CD4-positive, alpha-beta T cell (primary cell): ENCODE data around the gene HOXC10. TPM values are rescaled to one million over a fixed set of nuclear protein-coding genes. Genes with fewer than 3 reads are reported as not detected.

ENCODE experiments used
- ATAC-seq: fragments of 200-7000 bp; cut with Tn5 transposase; one replicate; pipeline ENCODE4 v1.10.0; 2022; ENCODE audit warnings: mild to moderate bottlenecking; ENCODE audit not compliant: poor library complexity
- CTCF ChIA-PET: fragments of 350-600 bp; sonication (Branson Sonifier 250); formaldehyde crosslinking; loops from one replicate; lab custom pipeline; 2021; ENCODE audit warnings: antibody characterized with exemption, inconsistent platforms; lab: Charles Lee
- POLR2A ChIA-PET: fragments of 350-600 bp; sonication (Branson Sonifier 250); formaldehyde crosslinking; loops from one replicate; lab custom pipeline; 2021; ENCODE audit warnings: antibody characterized with exemption, inconsistent platforms; lab: Charles Lee
- DNase-seq, 14 experiments: peaks; one replicate each; pipeline ENCODE4 v3.0.0-alpha.2; 2013 to 2020; ENCODE audit warnings: mixed read lengths in 2 of 14
- H3K27ac ChIP-seq, 2 donors: one replicate each; pipeline versions ENCODE4 v1.5.1 to v1.7.0; 2013; ENCODE audit warnings: low read length in 2 of 2, low read depth in 1 of 2, mild to moderate bottlenecking in 1 of 2
- H3K27me3 ChIP-seq, 2 experiments: 1 replicate in 1 of 2; 2 replicates in 1 of 2; pipeline versions ENCODE4 v1.6.1 to v1.7.0; 2013; ENCODE audit warnings: low read length in 2 of 2, control low read depth in 1 of 2, mild to moderate bottlenecking in 1 of 2, moderate library complexity in 1 of 2; ENCODE audit not compliant: insufficient read depth in 2 of 2, control insufficient read depth in 1 of 2
- H3K36me3 ChIP-seq: one replicate; pipeline ENCODE4 v1.6.1; 2013; ENCODE audit warnings: low read length, control low read depth; ENCODE audit not compliant: insufficient read depth
- H3K4me1 ChIP-seq: one replicate; pipeline ENCODE4 v1.6.1; 2013; ENCODE audit warnings: low read length, control low read depth; ENCODE audit not compliant: insufficient read depth
- H3K4me3 ChIP-seq: one replicate; pipeline ENCODE4 v1.5.1; 2013; ENCODE audit warnings: mild to moderate bottlenecking, low read length, moderate library complexity
- H3K9me3 ChIP-seq, 2 experiments: 1 replicate in 1 of 2; 2 replicates in 1 of 2; pipeline versions ENCODE4 v1.6.1 to v1.7.0; 2013; ENCODE audit warnings: low read length in 2 of 2, mild to moderate bottlenecking in 2 of 2, control low read depth in 1 of 2, moderate library complexity in 1 of 2; ENCODE audit not compliant: control insufficient read depth in 1 of 2, insufficient read depth in 1 of 2
- H3K27ac Mint-ChIP-seq: one replicate; pipeline ENCODE4 v1.8.0; 2020; ENCODE audit warnings: mixed read lengths
- H3K27me3 Mint-ChIP-seq: one replicate; pipeline ENCODE4 v1.8.0; 2021; ENCODE audit warnings: mixed read lengths
- H3K36me3 Mint-ChIP-seq: one replicate; pipeline ENCODE4 v1.8.0; 2021; ENCODE audit warnings: low read depth, mixed read lengths
- H3K4me1 Mint-ChIP-seq: one replicate; pipeline ENCODE4 v1.8.0; 2021; ENCODE audit warnings: low read depth, mixed read lengths
- H3K4me3 Mint-ChIP-seq: one replicate; pipeline ENCODE4 v1.8.0; 2020; ENCODE audit warnings: mild to moderate bottlenecking, mixed read lengths
- H3K9me3 Mint-ChIP-seq: one replicate; pipeline ENCODE4 v1.8.0; 2020; ENCODE audit warnings: mixed read lengths
- intact Hi-C, 2 experiments: fragments of 100-400 bp; cut with DNase I in 1 of 2; cut with micrococcal nuclease in 1 of 2; formaldehyde crosslinking; loops; one replicate each; pipeline versions ENCODE4 v1.15.1 to v1.9.0; 2023 to 2025; cut with DNase I, micrococcal nuclease
- total RNA-seq, 174 experiments: library from RNA in 2 of 174; stranded (reverse) in 2 of 174; gene quantifications; one replicate each; pipeline ENCODE4 v1.2.3 and lab custom pipeline; 2021 to 2026
- TF ChIP-seq, protein P1 (sequence below): fragments of 200-600 bp; IDR thresholded peaks from one replicate; pipeline ENCODE4 v1.8.0; 2022; ENCODE audit warnings: antibody characterized with exemption, mild to moderate bottlenecking

The HOXC10 gene
- total RNA-seq, 2 experiments from 2014 or later = not detected

DNA sequence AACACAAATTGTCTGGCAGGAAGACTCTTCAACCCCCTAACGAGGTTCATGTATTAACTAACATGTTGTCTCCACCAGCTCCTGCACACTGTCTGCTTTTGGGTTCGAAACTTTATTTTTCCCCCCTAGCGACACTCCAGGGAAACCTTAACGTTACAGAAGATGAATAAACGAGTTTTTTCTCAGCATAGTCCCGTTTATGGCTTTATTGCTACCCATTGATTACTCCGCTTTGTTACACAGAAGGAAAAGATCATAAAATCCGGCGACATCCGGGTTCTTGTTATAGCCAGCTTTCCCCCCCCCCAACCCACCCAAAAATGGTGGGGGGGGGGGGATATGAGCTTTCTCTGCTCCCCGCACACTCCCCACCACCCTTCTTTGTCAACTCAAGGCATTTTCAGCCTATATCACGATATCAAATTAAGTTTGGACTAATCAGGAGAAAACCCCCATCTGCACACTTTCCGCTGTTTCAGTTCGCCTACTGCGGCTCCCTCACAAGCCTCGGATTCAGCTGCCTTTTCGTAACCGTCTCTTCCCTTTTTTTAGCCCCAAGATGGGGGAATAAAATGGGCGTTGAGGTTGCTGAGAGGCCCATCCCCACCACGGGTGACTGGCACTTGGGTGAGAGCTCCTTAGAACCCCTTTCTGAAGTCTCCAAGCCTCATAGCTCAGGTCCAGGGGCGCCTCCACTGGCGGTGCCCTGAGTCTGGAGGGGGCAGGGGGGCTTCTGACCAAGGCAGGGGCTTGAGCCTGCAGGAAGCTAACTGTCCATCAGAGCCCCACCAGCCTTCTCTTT lies 41.9 kb downstream of the HOXC10 start:
- H3K4me1 ChIP-seq = peaks cover 24% of the 10 kb centered on the region
- H3K36me3 Mint-ChIP-seq = no peaks in the 10 kb centered on the region
- intact Hi-C loops = no loop called here
- no peaks in the 10 kb centered on the region for H3K36me3 ChIP-seq
- H3K27me3 Mint-ChIP-seq = peaks cover 99% of the 10 kb centered on the region
- H3K27ac ChIP-seq = no peak overlapping the region
- H3K9me3 ChIP-seq = peaks cover 0 to 24% of the 10 kb centered on the region in 2 experiments
- no peak for DNase-seq
- H3K27me3 ChIP-seq = peaks cover 90 to 98% of the 10 kb centered on the region in 2 experiments
- H3K9me3 Mint-ChIP-seq = no peaks in the 10 kb centered on the region
- H3K4me1 Mint-ChIP-seq = peaks cover 25% of the 10 kb centered on the region
- peak overlapping the region; percentile 21 for H3K4me3 Mint-ChIP-seq
- TF ChIP-seq, protein P1, sequence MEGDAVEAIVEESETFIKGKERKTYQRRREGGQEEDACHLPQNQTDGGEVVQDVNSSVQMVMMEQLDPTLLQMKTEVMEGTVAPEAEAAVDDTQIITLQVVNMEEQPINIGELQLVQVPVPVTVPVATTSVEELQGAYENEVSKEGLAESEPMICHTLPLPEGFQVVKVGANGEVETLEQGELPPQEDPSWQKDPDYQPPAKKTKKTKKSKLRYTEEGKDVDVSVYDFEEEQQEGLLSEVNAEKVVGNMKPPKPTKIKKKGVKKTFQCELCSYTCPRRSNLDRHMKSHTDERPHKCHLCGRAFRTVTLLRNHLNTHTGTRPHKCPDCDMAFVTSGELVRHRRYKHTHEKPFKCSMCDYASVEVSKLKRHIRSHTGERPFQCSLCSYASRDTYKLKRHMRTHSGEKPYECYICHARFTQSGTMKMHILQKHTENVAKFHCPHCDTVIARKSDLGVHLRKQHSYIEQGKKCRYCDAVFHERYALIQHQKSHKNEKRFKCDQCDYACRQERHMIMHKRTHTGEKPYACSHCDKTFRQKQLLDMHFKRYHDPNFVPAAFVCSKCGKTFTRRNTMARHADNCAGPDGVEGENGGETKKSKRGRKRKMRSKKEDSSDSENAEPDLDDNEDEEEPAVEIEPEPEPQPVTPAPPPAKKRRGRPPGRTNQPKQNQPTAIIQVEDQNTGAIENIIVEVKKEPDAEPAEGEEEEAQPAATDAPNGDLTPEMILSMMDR = no peak
- ChIA-PET POLR2A (interaction anchor here (1.4 kb wide), 1 partner anchor 9 kb away, joined by 3 read pairs; no protein-coding TSS in a partner anchor), CTCF (interaction anchor here (0.8 to 1.5 kb wide), 3 partner anchors 21 to 174 kb away, joined by 3 to 4 read pairs (median 4); no protein-coding TSS in a partner anchor)
- H3K27ac Mint-ChIP-seq = no peak overlapping the region
- no peak for ATAC-seq
- no peak overlapping the region for H3K4me3 ChIP-seq

DNA sequence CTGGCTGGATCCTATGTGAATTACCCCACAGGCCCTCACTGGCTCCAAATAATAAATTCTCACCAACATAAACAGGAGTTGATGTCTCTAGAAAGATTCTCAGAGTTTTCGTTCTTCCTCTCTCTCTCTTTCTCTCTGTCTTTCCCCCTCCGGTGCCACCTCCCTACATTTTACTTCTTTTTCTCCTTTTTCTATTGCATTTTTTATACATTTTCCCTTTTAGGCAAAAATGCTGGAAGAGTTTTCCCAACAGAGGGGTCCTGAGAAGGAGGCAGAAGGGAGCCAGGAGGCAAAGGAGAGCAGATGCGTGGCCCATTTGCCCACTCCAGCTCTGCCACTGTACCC lies 42.5 kb downstream of the HOXC10 start:
- peaks cover 24% of the 10 kb centered on the region for H3K4me1 ChIP-seq
- POLR2A ChIA-PET = no interaction called here
- no peak overlapping the region for H3K27ac ChIP-seq
- Mint-ChIP-seq H3K9me3 (no peaks in the 10 kb centered on the region), H3K4me1 (peaks cover 25% of the 10 kb centered on the region), H3K4me3 (no peak overlapping the region), H3K27ac (no peak overlapping the region), H3K27me3 (peaks cover 99% of the 10 kb centered on the region), H3K36me3 (no peaks in the 10 kb centered on the region)
- no peak overlapping the region for H3K4me3 ChIP-seq
- intact Hi-C loops = no loop called here
- no peaks in the 10 kb centered on the region for H3K36me3 ChIP-seq
- no peak for ATAC-seq
- CTCF ChIA-PET = interaction anchor here (0.8 to 1.3 kb wide), 3 partner anchors 13 to 174 kb away, joined by 3 to 4 read pairs (median 3); no protein-coding TSS in a partner anchor
- DNase-seq = no peak
- TF ChIP-seq, protein P1 = no peak
- H3K9me3 ChIP-seq = peaks cover 0 to 25% of the 10 kb centered on the region in 2 experiments
- peaks cover 91 to 98% of the 10 kb centered on the region in 2 experiments for H3K27me3 ChIP-seq

GRCh38 chr12:54028314-54029201 lies 43.6 kb downstream of the HOXC10 start, which contains the start of gene HOXC6:
HOXC6 (plus strand) TSS chr12:54028440; CDS start chr12:54028522, 82 bp downstream.
- Histone ChIP-seq H3K4me3 (no peak within 1 kb of the TSS), H3K4me1 (peaks cover 35% of the 10 kb centered on the region), H3K27ac (no peak within 1 kb of the TSS), H3K36me3 (no peaks in the 10 kb centered on the region), H3K27me3 (peaks cover 94 to 98% of the 10 kb centered on the region in 2 experiments), H3K9me3 (peaks cover 10 to 37% of the 10 kb centered on the region in 2 experiments)
- TF ChIP-seq, protein P1 = no peak
- Mint-ChIP-seq H3K4me1 (peaks cover 25% of the 10 kb centered on the region), H3K9me3 (peaks cover 2% of the 10 kb centered on the region), H3K36me3 (no peaks in the 10 kb centered on the region), H3K27me3 (peaks cover 99% of the 10 kb centered on the region), H3K4me3 (no peak within 1 kb of the TSS), H3K27ac (no peak within 1 kb of the TSS)
- DNase-seq = no peak
- intact Hi-C loops = loop anchor here in 1 of 2 experiments (2.0 kb wide), 1 partner anchor 14 kb away; no protein-coding TSS in a partner anchor
- no peak for ATAC-seq
- ChIA-PET POLR2A (interaction anchor here (1.2 kb wide), 1 partner anchor 11 kb away, joined by 4 read pairs; no protein-coding TSS in a partner anchor), CTCF (interaction anchor here (1.3 kb wide), 1 partner anchor 173 kb away, joined by 4 read pairs; no protein-coding TSS in a partner anchor)
